Pericardium fibroblast (primary cell): ENCODE measurements around the gene TLCD2. TPM values are rescaled to one million over a fixed set of nuclear protein-coding genes. Genes with fewer than 3 reads are reported as not detected.

ENCODE experiments used
- total RNA-seq: library from RNA; depleted of rRNA; stranded (reverse); fragments of >200 nt; gene quantifications from 2 replicates; pipeline ENCODE4 v1.2.3, GENCODE V29; 2015

Gene TLCD2
- 13.2 and 15.3 TPM in 2 replicates for total RNA-seq

GRCh38 chr17:1709971-1710806 lies at the start of gene TLCD2:
TLCD2 (minus strand) TSS chr17:1710377; CDS start chr17:1710242, 135 bp downstream.

GRCh38 chr17:1742371-1743087 lies 32.4 kb upstream of the TLCD2 start, which contains the start of gene SERPINF2:
SERPINF2 (plus strand) TSS chr17:1742871; CDS start chr17:1744996, 2,125 bp downstream.

GRCh38 chr17:1724351-1724868 lies 14.2 kb upstream of the TLCD2 start, which contains the start of gene WDR81:
WDR81 (plus strand) TSS chr17:1724704; CDS start chr17:1724960, 256 bp downstream.

GRCh38 chr17:1684378-1685189 lies 25.6 kb downstream of the TLCD2 start, which contains the start of gene PRPF8:
PRPF8 (minus strand) TSS chr17:1684867; CDS start chr17:1684571, 296 bp downstream.

Other genes starting within 250 kb of the TLCD2 start
- gene MYO1C, start 217.7 kb downstream of the TLCD2 start, total RNA-seq = 78.4 and 129 TPM in 2 replicates
- 31.2 and 37.6 TPM in 2 replicates for gene INPP5K, start 193.8 kb downstream of the TLCD2 start, total RNA-seq
- gene PITPNA, start 147.6 kb downstream of the TLCD2 start, total RNA-seq = 23.2 and 27.4 TPM in 2 replicates
- 2.9 and 9.7 TPM in 2 replicates for gene SLC43A2, start 81.5 kb downstream of the TLCD2 start, total RNA-seq
- under 0.01 and 2.1 TPM in 2 replicates for gene SCARF1, start 64.6 kb downstream of the TLCD2 start, total RNA-seq
- 11.3 and 17.4 TPM in 2 replicates for gene RILP, start 60.5 kb downstream of the TLCD2 start, total RNA-seq
- 82.6 and 120 TPM in 2 replicates for gene PRPF8, start 25.5 kb downstream of the TLCD2 start, total RNA-seq
- gene WDR81, start 14.3 kb upstream of the TLCD2 start, total RNA-seq = 23.2 and 27.5 TPM in 2 replicates
- 0.35 and 1.9 TPM in 2 replicates for gene SERPINF2, start 32.5 kb upstream of the TLCD2 start, total RNA-seq
- 1,032 and 1,366 TPM in 2 replicates for gene SERPINF1, start 51.7 kb upstream of the TLCD2 start, total RNA-seq
- gene SMYD4, start 119.5 kb upstream of the TLCD2 start, total RNA-seq = 4.5 and 4.6 TPM in 2 replicates
- 16.8 and 23.7 TPM in 2 replicates for gene RPA1, start 119.6 kb upstream of the TLCD2 start, total RNA-seq